Measurements from ENCODE around the gene NFKBIE.

DNA sequence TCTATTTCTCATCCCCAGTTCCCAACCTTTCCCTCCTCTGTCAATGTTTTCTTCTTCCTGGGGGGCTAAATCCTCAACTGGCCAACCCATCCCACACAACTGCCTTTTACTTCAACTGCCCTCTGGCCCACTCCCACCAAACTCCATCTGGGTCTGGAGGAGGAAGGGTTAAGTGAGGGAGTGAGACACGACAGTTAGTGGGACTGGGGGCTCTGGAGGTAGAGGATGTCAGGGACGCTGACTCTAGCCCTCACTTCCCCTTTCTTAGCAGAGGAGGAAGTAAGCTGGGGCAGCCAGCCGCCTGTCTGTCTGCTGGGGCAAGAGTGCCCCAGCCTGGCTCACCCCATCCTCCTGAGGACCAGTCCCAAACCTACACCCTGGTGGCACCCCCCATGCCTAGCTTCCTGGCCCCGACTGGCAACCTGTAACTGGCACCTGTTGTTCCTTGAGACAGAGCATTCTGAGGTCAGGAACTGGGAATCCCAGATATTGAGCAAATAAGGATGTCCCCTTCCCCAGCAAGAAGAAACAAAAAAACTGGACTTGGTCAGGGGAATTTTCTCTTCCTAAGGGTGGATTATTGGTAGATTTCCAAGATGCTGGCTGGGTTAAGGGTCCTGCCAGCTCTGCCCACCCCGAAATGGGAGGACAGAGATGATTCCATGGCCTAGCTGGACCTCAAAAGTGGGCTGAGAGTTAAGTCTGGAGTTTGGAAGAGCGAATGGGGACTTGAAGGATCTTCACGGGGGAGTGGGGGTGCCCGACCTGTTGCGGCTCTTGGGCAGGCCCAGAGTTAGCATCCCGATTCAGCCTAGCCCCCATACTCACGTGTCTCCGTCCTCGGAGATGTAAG is 971 bp downstream of the NFKBIE start:
- TF ChIP-seq, protein P1, sequence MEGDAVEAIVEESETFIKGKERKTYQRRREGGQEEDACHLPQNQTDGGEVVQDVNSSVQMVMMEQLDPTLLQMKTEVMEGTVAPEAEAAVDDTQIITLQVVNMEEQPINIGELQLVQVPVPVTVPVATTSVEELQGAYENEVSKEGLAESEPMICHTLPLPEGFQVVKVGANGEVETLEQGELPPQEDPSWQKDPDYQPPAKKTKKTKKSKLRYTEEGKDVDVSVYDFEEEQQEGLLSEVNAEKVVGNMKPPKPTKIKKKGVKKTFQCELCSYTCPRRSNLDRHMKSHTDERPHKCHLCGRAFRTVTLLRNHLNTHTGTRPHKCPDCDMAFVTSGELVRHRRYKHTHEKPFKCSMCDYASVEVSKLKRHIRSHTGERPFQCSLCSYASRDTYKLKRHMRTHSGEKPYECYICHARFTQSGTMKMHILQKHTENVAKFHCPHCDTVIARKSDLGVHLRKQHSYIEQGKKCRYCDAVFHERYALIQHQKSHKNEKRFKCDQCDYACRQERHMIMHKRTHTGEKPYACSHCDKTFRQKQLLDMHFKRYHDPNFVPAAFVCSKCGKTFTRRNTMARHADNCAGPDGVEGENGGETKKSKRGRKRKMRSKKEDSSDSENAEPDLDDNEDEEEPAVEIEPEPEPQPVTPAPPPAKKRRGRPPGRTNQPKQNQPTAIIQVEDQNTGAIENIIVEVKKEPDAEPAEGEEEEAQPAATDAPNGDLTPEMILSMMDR (IDR thresholded peaks at IDR 0.05), result no peak
- TF ChIP-seq POLR2A (IDR thresholded peaks at IDR 0.05), result no peak
- TF ChIP-seq EP300 (IDR thresholded peaks at IDR 0.05), result no peak
- no peak for TF ChIP-seq POLR2AphosphoS5 (IDR thresholded peaks at IDR 0.05)
